Caco-2 (cell line): ENCODE data around the gene GRPR. TPM values are rescaled to one million over a fixed set of nuclear protein-coding genes. Genes with fewer than 3 reads are reported as not detected.

Experiments used
- BruUV-seq: library from RNA; stranded (reverse); fragments of 400-500 nt; replicated peaks from 2 replicates; lab custom pipeline; 2021; lab: Mats Ljungman, UMichigan
- CTCF ChIA-PET: fragments of 300-600 bp; sonication (Branson Sonifier 250); formaldehyde crosslinking; loops from one replicate; lab custom pipeline; 2022; ENCODE audit warnings: antibody characterized with exemption; lab: Charles Lee
- POLR2A ChIA-PET: fragments of 300-600 bp; sonication (Branson Sonifier 250); formaldehyde crosslinking; loops from one replicate; lab custom pipeline; 2022; ENCODE audit warnings: antibody characterized with exemption; lab: Charles Lee
- DNase-seq, 2 experiments: peaks; one replicate each; pipeline versions ENCODE4 v3.0.0 to v3.0.0-alpha.2; 2020 to 2022
- H3K27me3 ChIP-seq: replicated peaks from 2 replicates; pipeline ENCODE4 v1.6.0; 2011; ENCODE audit warnings: low read length; ENCODE audit not compliant: control insufficient read depth, insufficient read depth
- H3K36me3 ChIP-seq: 2 replicates; pipeline ENCODE4 v1.5.1; 2011; ENCODE audit warnings: low read length; ENCODE audit not compliant: control insufficient read depth, insufficient read depth
- H3K4me1 ChIP-seq: fragments of 250-450 bp; sonication (Bioruptor Pico); 2 replicates; pipeline ENCODE4 v1.5.1; 2020; ENCODE audit warnings: mild to moderate bottlenecking
- H3K4me3 ChIP-seq: 2 replicates; pipeline ENCODE4 v1.5.1; 2011; ENCODE audit warnings: low read depth, mild to moderate bottlenecking, control low read depth, low read length
- H3K9me3 ChIP-seq: fragments of 250-450 bp; sonication (Bioruptor Pico); 2 replicates; pipeline ENCODE4 v1.5.1; 2020; ENCODE audit warnings: mild to moderate bottlenecking, moderate library complexity
- H3K27ac Mint-ChIP-seq: one replicate; pipeline ENCODE4 v1.8.0; 2022; ENCODE audit warnings: mixed read lengths; ENCODE audit not compliant: unreplicated experiment
- H3K27me3 Mint-ChIP-seq: one replicate; pipeline ENCODE4 v1.8.0; 2022; ENCODE audit warnings: mixed read lengths; ENCODE audit not compliant: insufficient read depth, unreplicated experiment
- H3K36me3 Mint-ChIP-seq: one replicate; pipeline ENCODE4 v1.8.0; 2022; ENCODE audit warnings: mild to moderate bottlenecking, mixed read lengths; ENCODE audit not compliant: insufficient read depth, unreplicated experiment
- H3K4me1 Mint-ChIP-seq: one replicate; pipeline ENCODE4 v1.8.0; 2022; ENCODE audit warnings: low read depth, mixed read lengths; ENCODE audit not compliant: unreplicated experiment
- H3K4me3 Mint-ChIP-seq: one replicate; pipeline ENCODE4 v1.8.0; 2022; ENCODE audit warnings: mild to moderate bottlenecking, moderate library complexity, mixed read lengths; ENCODE audit not compliant: unreplicated experiment
- H3K9me3 Mint-ChIP-seq: one replicate; pipeline ENCODE4 v1.8.0; 2022; ENCODE audit warnings: mixed read lengths; ENCODE audit not compliant: unreplicated experiment
- CTCF ChIP-seq, 2 experiments: fragments of 200-600 bp in 1 of 2; IDR thresholded peaks; 1 replicate in 1 of 2; 2 replicates in 1 of 2; pipeline versions ENCODE4 v1.5.1 to v1.8.0; 2011 to 2022; ENCODE audit warnings: antibody characterized with exemption in 1 of 2, control low read depth in 1 of 2, inconsistent platforms in 1 of 2, low read depth in 1 of 2, low read length in 1 of 2, mild to moderate bottlenecking in 1 of 2, moderate library complexity in 1 of 2; ENCODE audit not compliant: insufficient read depth in 1 of 2, severe bottlenecking in 1 of 2, unreplicated experiment in 1 of 2
- intact Hi-C: fragments of 100-400 bp; cut with micrococcal nuclease; formaldehyde crosslinking; loops from one replicate; pipeline ENCODE4 v1.10.0; 2022; ENCODE audit not compliant: unreplicated experiment
- total RNA-seq: library from RNA; stranded (reverse); gene quantifications from 2 replicates; pipeline ENCODE4 v1.2.3, GENCODE V29; 2022

GRPR gene
- total RNA-seq, 1 experiment from 2014 or later: not detected

GRCh38 chrX:16140448-16140847, 17.1 kb downstream of the GRPR start:
- H3K4me3 ChIP-seq: no peak overlapping the region
- H3K9me3 Mint-ChIP-seq: peaks cover 7% of the 10 kb centered on the region
- intact Hi-C loops: no loop called here
- no peaks in the 10 kb centered on the region for H3K36me3 Mint-ChIP-seq
- H3K27me3 Mint-ChIP-seq: peaks cover 3% of the 10 kb centered on the region
- no peaks in the 10 kb centered on the region for H3K36me3 ChIP-seq
- H3K9me3 ChIP-seq: no peaks in the 10 kb centered on the region
- ChIA-PET POLR2A (no interaction called here), CTCF (no interaction called here)
- BruUV-seq: no TSS peak
- H3K4me1 Mint-ChIP-seq: no peaks in the 10 kb centered on the region
- H3K4me3 Mint-ChIP-seq: no peak overlapping the region
- H3K27ac Mint-ChIP-seq: no peak overlapping the region
- no peak for TF ChIP-seq CTCF (IDR thresholded peaks at IDR 0.05; ENCODE audit: insufficient read depth in 1 of 2, low read depth in 1 of 2, low read length in 1 of 2, severe bottlenecking in 1 of 2, unreplicated experiment in 1 of 2)
- no peaks in the 10 kb centered on the region for H3K27me3 ChIP-seq
- no peaks in the 10 kb centered on the region for H3K4me1 ChIP-seq
- DNase-seq: no peak

- Histone ChIP-seq H3K4me3 (no peak overlapping the region), H3K27me3 (no peaks in the 10 kb centered on the region), H3K4me1 (no peaks in the 10 kb centered on the region), H3K9me3 (no peaks in the 10 kb centered on the region), H3K36me3 (no peaks in the 10 kb centered on the region)
- ChIA-PET POLR2A (no interaction called here), CTCF (no interaction called here)
- H3K36me3 Mint-ChIP-seq: no peaks in the 10 kb centered on the region
- intact Hi-C loops: no loop called here
- H3K4me3 Mint-ChIP-seq: no peak overlapping the region
- H3K27ac Mint-ChIP-seq: no peak overlapping the region
- no peak for TF ChIP-seq CTCF (IDR thresholded peaks at IDR 0.05; ENCODE audit: insufficient read depth in 1 of 2, low read depth in 1 of 2, low read length in 1 of 2, severe bottlenecking in 1 of 2, unreplicated experiment in 1 of 2)
- DNase-seq: no peak
- H3K27me3 Mint-ChIP-seq: peaks cover 3% of the 10 kb centered on the region
- no peaks in the 10 kb centered on the region for H3K4me1 Mint-ChIP-seq
- peaks cover 8% of the 10 kb centered on the region for H3K9me3 Mint-ChIP-seq
- no TSS peak for BruUV-seq
These were observed 17.6 kb downstream of the GRPR start for GRCh38 chrX:16140983-16141382.

GRCh38 chrX:16141422-16142245, 18.3 kb downstream of the GRPR start:
- no peak overlapping the region for H3K4me3 Mint-ChIP-seq
- H3K27ac Mint-ChIP-seq: no peak overlapping the region
- H3K27me3 Mint-ChIP-seq: peaks cover 3% of the 10 kb centered on the region
- ChIA-PET CTCF (no interaction called here), POLR2A (no interaction called here)
- no peak for DNase-seq
- no peak overlapping the region for H3K4me3 ChIP-seq
- no peaks in the 10 kb centered on the region for H3K36me3 ChIP-seq
- peaks cover 8% of the 10 kb centered on the region for H3K9me3 Mint-ChIP-seq
- no peaks in the 10 kb centered on the region for H3K4me1 ChIP-seq
- BruUV-seq: no TSS peak
- no peaks in the 10 kb centered on the region for H3K4me1 Mint-ChIP-seq
- intact Hi-C loops: no loop called here
- H3K36me3 Mint-ChIP-seq: no peaks in the 10 kb centered on the region
- no peaks in the 10 kb centered on the region for H3K9me3 ChIP-seq
- H3K27me3 ChIP-seq: no peaks in the 10 kb centered on the region
- TF ChIP-seq CTCF (IDR thresholded peaks at IDR 0.05; ENCODE audit: insufficient read depth in 1 of 2, low read depth in 1 of 2, low read length in 1 of 2, severe bottlenecking in 1 of 2, unreplicated experiment in 1 of 2): no peak
